ENCODE data around the gene XPOT. TPM values are rescaled to one million over a fixed set of nuclear protein-coding genes. Genes with fewer than 3 reads are reported as not detected.

The XPOT gene
- total RNA-seq, 1 experiment from 2014 or later: 62.0 TPM

DNA sequence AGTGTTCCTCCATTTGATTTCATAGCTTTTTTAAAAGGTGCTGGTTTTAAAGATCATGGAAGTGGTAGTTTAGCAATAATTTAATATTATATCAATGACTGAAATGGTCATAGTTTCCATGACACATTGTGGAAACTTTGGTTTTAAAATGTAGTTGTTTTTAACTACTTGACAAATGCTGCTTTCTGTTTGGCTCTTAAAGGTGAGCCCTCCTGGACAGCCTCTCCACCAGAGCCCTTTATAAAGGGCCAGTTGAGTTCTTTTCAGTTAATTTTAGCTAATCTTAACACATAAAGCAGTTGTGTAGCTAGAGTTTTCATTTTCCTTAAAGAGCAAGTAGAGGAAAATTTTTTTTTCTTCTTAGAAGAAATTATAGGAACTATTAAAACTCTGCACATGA is 14.0 kb downstream of the XPOT start:
- no peaks in the 10 kb centered on the region for H3K9me3 ChIP-seq (ENCODE audit: low read length)
- intact Hi-C loops (cut with micrococcal nuclease): no loop called here
- H4K20me1 ChIP-seq (ENCODE audit: low read length): no peaks in the 10 kb centered on the region
- no peak overlapping the region for H3K9ac ChIP-seq (ENCODE audit: low read length)
- no TSS peak for BruUV-seq (replicated peaks)
- no peak overlapping the region for H3K4me2 ChIP-seq (ENCODE audit: low read length)
- H3K9me2 ChIP-seq (replicated peaks; ENCODE audit: low read length): no peaks in the 10 kb centered on the region
- ChIA-PET POLR2A (ENCODE audit: unreplicated experiment) (no interaction called here), CTCF (no interaction called here)
- no peak overlapping the region for H3K4me3 ChIP-seq (ENCODE audit: low read length)
- H3K79me2 ChIP-seq (ENCODE audit: low read length): no peaks in the 10 kb centered on the region
- no peak for TF ChIP-seq EZH2phosphoT487 (IDR thresholded peaks at IDR 0.05; ENCODE audit: borderline replicate concordance, low read length)
- TF ChIP-seq, protein P1, sequence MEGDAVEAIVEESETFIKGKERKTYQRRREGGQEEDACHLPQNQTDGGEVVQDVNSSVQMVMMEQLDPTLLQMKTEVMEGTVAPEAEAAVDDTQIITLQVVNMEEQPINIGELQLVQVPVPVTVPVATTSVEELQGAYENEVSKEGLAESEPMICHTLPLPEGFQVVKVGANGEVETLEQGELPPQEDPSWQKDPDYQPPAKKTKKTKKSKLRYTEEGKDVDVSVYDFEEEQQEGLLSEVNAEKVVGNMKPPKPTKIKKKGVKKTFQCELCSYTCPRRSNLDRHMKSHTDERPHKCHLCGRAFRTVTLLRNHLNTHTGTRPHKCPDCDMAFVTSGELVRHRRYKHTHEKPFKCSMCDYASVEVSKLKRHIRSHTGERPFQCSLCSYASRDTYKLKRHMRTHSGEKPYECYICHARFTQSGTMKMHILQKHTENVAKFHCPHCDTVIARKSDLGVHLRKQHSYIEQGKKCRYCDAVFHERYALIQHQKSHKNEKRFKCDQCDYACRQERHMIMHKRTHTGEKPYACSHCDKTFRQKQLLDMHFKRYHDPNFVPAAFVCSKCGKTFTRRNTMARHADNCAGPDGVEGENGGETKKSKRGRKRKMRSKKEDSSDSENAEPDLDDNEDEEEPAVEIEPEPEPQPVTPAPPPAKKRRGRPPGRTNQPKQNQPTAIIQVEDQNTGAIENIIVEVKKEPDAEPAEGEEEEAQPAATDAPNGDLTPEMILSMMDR (conservative IDR thresholded peaks at IDR 0.05; ENCODE audit: low read depth, low read length): no peak
- no peak for TF ChIP-seq EZH2 (IDR thresholded peaks at IDR 0.05; ENCODE audit: low read length, unreplicated experiment)
- no peak for DNase-seq
- H2AFZ ChIP-seq (ENCODE audit: low read length): no peak overlapping the region
- H3K4me1 ChIP-seq (ENCODE audit: insufficient read depth, low read length): no peaks in the 10 kb centered on the region
- no peak for ATAC-seq
- no peaks in the 10 kb centered on the region for H3F3A ChIP-seq (ENCODE audit: low read length, unreplicated experiment)
- peaks cover 90% of the 10 kb centered on the region for H3K36me3 ChIP-seq (ENCODE audit: low read depth, low read length)
- no peaks in the 10 kb centered on the region for H3K27me3 ChIP-seq (ENCODE audit: low read length)
- H3K27ac ChIP-seq (ENCODE audit: low read length): no peak overlapping the region

GRCh38 chr12:64419696-64420095 is 15.5 kb downstream of the XPOT start:
- H3K4me1 ChIP-seq (ENCODE audit: insufficient read depth, low read length): no peaks in the 10 kb centered on the region
- no TSS peak for BruUV-seq (replicated peaks)
- H3K27ac ChIP-seq (ENCODE audit: low read length): no peak overlapping the region
- no peak overlapping the region for H2AFZ ChIP-seq (ENCODE audit: low read length)
- H3K4me2 ChIP-seq (ENCODE audit: low read length): no peak overlapping the region
- CTCF ChIA-PET: no interaction called here
- no peaks in the 10 kb centered on the region for H3K9me3 ChIP-seq (ENCODE audit: low read length)
- H3F3A ChIP-seq (ENCODE audit: low read length, unreplicated experiment): no peaks in the 10 kb centered on the region
- no peak for DNase-seq
- intact Hi-C loops (cut with micrococcal nuclease): no loop called here
- no peaks in the 10 kb centered on the region for H3K9me2 ChIP-seq (replicated peaks; ENCODE audit: low read length)
- H3K9ac ChIP-seq (ENCODE audit: low read length): no peak overlapping the region
- TF ChIP-seq EZH2 (IDR thresholded peaks at IDR 0.05; ENCODE audit: low read length, unreplicated experiment) (no peak), EZH2phosphoT487 (IDR thresholded peaks at IDR 0.05; ENCODE audit: borderline replicate concordance, low read length) (no peak)
- TF ChIP-seq, protein P1 (conservative IDR thresholded peaks at IDR 0.05; ENCODE audit: low read depth, low read length): no peak
- H3K27me3 ChIP-seq (ENCODE audit: low read length): no peaks in the 10 kb centered on the region
- H3K4me3 ChIP-seq (ENCODE audit: low read length): no peak overlapping the region
- H4K20me1 ChIP-seq (ENCODE audit: low read length): no peaks in the 10 kb centered on the region
- H3K36me3 ChIP-seq (ENCODE audit: low read depth, low read length): peaks cover 89% of the 10 kb centered on the region
- POLR2A ChIA-PET (ENCODE audit: unreplicated experiment): no interaction called here
- no peak for ATAC-seq
- no peaks in the 10 kb centered on the region for H3K79me2 ChIP-seq (ENCODE audit: low read length)

GRCh38 chr12:64427988-64428387 is 23.8 kb downstream of the XPOT start:
- no peaks in the 10 kb centered on the region for H3K9me3 ChIP-seq (ENCODE audit: low read length)
- BruUV-seq (replicated peaks): no TSS peak
- peaks cover 84% of the 10 kb centered on the region for H3K36me3 ChIP-seq (ENCODE audit: low read depth, low read length)
- H3K4me3 ChIP-seq (ENCODE audit: low read length): no peak overlapping the region
- no peaks in the 10 kb centered on the region for H4K20me1 ChIP-seq (ENCODE audit: low read length)
- ChIA-PET CTCF (no interaction called here), POLR2A (ENCODE audit: unreplicated experiment) (no interaction called here)
- H3K27me3 ChIP-seq (ENCODE audit: low read length): no peaks in the 10 kb centered on the region
- intact Hi-C loops (cut with micrococcal nuclease): loop anchor here (1.0 kb wide), 1 partner anchor 11 kb away; no protein-coding TSS in a partner anchor
- H3K4me1 ChIP-seq (ENCODE audit: insufficient read depth, low read length): no peaks in the 10 kb centered on the region
- ATAC-seq (no peak), DNase-seq (no peak)
- no peak overlapping the region for H2AFZ ChIP-seq (ENCODE audit: low read length)
- H3F3A ChIP-seq (ENCODE audit: low read length, unreplicated experiment): no peaks in the 10 kb centered on the region
- H3K79me2 ChIP-seq (ENCODE audit: low read length): 0 out of 2 replicates have a peak, but pooled peaks cover 4% of the 10 kb centered on the region
- no peak overlapping the region for H3K4me2 ChIP-seq (ENCODE audit: low read length)
- no peak overlapping the region for H3K27ac ChIP-seq (ENCODE audit: low read length)
- TF ChIP-seq EZH2phosphoT487 (IDR thresholded peaks at IDR 0.05; ENCODE audit: borderline replicate concordance, low read length): no peak
- no peak for TF ChIP-seq EZH2 (IDR thresholded peaks at IDR 0.05; ENCODE audit: low read length, unreplicated experiment)
- TF ChIP-seq, protein P1 (conservative IDR thresholded peaks at IDR 0.05; ENCODE audit: low read depth, low read length): no peak
- no peaks in the 10 kb centered on the region for H3K9me2 ChIP-seq (replicated peaks; ENCODE audit: low read length)
- H3K9ac ChIP-seq (ENCODE audit: low read length): no peak overlapping the region

Measured in PC-3 (cell line).